ENCODE results near the gene NPBWR2.

The NPBWR2 gene

GRCh38 chr20:64067733-64068307, 39.5 kb downstream of the NPBWR2 start:
- Histone ChIP-seq H3K4me3 (ENCODE audit: low read depth, low read length) (no peak overlapping the region), H3K27ac (ENCODE audit: extremely low read depth, low read depth, low read length) (no peak overlapping the region), H3K9me3 (ENCODE audit: control insufficient read depth, insufficient read depth, low read depth, low read length) (no peaks in the 10 kb centered on the region), H3K36me3 (ENCODE audit: control insufficient read depth in 2 of 2, insufficient read depth in 1 of 2, low read length in 2 of 2) (peaks cover 0 to 13% of the 10 kb centered on the region in 2 experiments; a peak in 1 of 3 replicates), H3K4me1 (ENCODE audit: control insufficient read depth, insufficient read depth, low read length) (no peaks in the 10 kb centered on the region)
- POLR2A ChIA-PET = interaction anchor here (1.2 kb wide), 1 partner anchor 29 kb away, joined by 3 read pairs; no protein-coding TSS in a partner anchor
- CTCF ChIA-PET = no interaction called here
- TF ChIP-seq ZNF114 (tag by site-specific recombination; IDR thresholded peaks at IDR 0.05) = no peak
- peak; percentile 20; the same call in 1 of the 2 replicates for TF ChIP-seq ZEB2 (tag by site-specific recombination; IDR thresholded peaks at IDR 0.05)
- peak; percentile 13; the same call in 1 of the 2 replicates for TF ChIP-seq HIC1 (tag by site-specific recombination; IDR thresholded peaks at IDR 0.05)

- TF ChIP-seq HIC1 (tag by site-specific recombination; IDR thresholded peaks at IDR 0.05) (0 out of 2 replicates have a peak, but pooled peaks have one; percentile 14), ZNF664 (tag by site-specific recombination; IDR thresholded peaks at IDR 0.05) (no peak), KLF17 (tag by site-specific recombination; IDR thresholded peaks at IDR 0.05) (peak; percentile 43), BCL11B (tag by site-specific recombination; IDR thresholded peaks at IDR 0.05; ENCODE audit: low read depth) (0 out of 2 replicates have a peak, but pooled peaks have one; percentile 11), GLIS2 (tag by site-specific recombination; IDR thresholded peaks at IDR 0.05) (peak; percentile 70)
- ChIA-PET POLR2A (no interaction called here), CTCF (interaction anchor here (1.1 kb wide), 2 partner anchors 12 to 17 kb away, joined by 3 read pairs; partner anchors contain the start of genes LKAAEAR1 and RGS19)
- no peak overlapping the region for H3K4me3 ChIP-seq (ENCODE audit: low read depth, low read length)
- H3K9me3 ChIP-seq (ENCODE audit: control insufficient read depth, insufficient read depth, low read depth, low read length) = no peaks in the 10 kb centered on the region
- H3K4me1 ChIP-seq (ENCODE audit: control insufficient read depth, insufficient read depth, low read length) = no peaks in the 10 kb centered on the region
- H3K27ac ChIP-seq (ENCODE audit: extremely low read depth, low read depth, low read length) = 0 out of 2 replicates have a peak overlapping the region, but pooled peaks have one; percentile 11
- peaks cover 0 to 8% of the 10 kb centered on the region in 2 experiments; a peak in 1 of 3 replicates for H3K36me3 ChIP-seq (ENCODE audit: control insufficient read depth in 2 of 2, insufficient read depth in 1 of 2, low read length in 2 of 2)
These were observed 40.2 kb downstream of the NPBWR2 start for GRCh38 chr20:64067005-64067632.

- CTCF ChIA-PET = interaction anchor here (1.0 kb wide), 1 partner anchor 27 kb away, joined by 3 read pairs; no protein-coding TSS in a partner anchor
- Histone ChIP-seq H3K4me3 (ENCODE audit: low read depth, low read length) (no peak overlapping the region), H3K27ac (ENCODE audit: extremely low read depth, low read depth, low read length) (no peak overlapping the region), H3K9me3 (ENCODE audit: control insufficient read depth, insufficient read depth, low read depth, low read length) (no peaks in the 10 kb centered on the region), H3K4me1 (ENCODE audit: control insufficient read depth, insufficient read depth, low read length) (no peaks in the 10 kb centered on the region), H3K36me3 (ENCODE audit: control insufficient read depth in 2 of 2, insufficient read depth in 1 of 2, low read length in 2 of 2) (peaks cover 0 to 3% of the 10 kb centered on the region in 2 experiments; a peak in 1 of 3 replicates)
- POLR2A ChIA-PET = interaction anchor here (0.9 kb wide), 2 partner anchors 9 to 528 kb away, joined by 3 to 4 read pairs; no protein-coding TSS in a partner anchor
- TF ChIP-seq ATF2 (tag by site-specific recombination; IDR thresholded peaks at IDR 0.05; ENCODE audit: low read depth) (peak; percentile 37; the same call in 1 of the 2 replicates), KLF1 (tag by site-specific recombination; IDR thresholded peaks at IDR 0.05) (peak; percentile 65), ZBTB48 (tag by site-specific recombination; IDR thresholded peaks at IDR 0.05) (no peak), ZNF629 (tag by site-specific recombination; IDR thresholded peaks at IDR 0.05) (0 out of 2 replicates have a peak, but pooled peaks have one; percentile 24), PRDM10 (tag by site-specific recombination; IDR thresholded peaks at IDR 0.05) (0 out of 2 replicates have a peak, but pooled peaks have one; percentile 8), ZNF449 (tag by site-specific recombination; IDR thresholded peaks at IDR 0.05) (no peak), SP3 (tag by site-specific recombination; IDR thresholded peaks at IDR 0.05) (peak; percentile 28; the same call in 1 of the 2 replicates), SP2 (tag by site-specific recombination; IDR thresholded peaks at IDR 0.05) (peak; percentile 31)
These were observed 41.4 kb downstream of the NPBWR2 start for GRCh38 chr20:64065974-64066343.
